Spinal cord (tissue), 4 donors: ENCODE results near the gene CCDC9. TPM values are rescaled to one million over a fixed set of nuclear protein-coding genes. Genes with fewer than 3 reads are reported as not detected.

Source experiments
- polyA plus RNA-seq, 2 donors: library from polyadenylated mRNA; unstranded; fragments of 120-200 nt; gene quantifications; one replicate each; pipeline ENCODE4 v1.2.1, GENCODE V29; 2013; ENCODE audit not compliant: insufficient read length in 2 of 2
- small RNA-seq: library from RNA; depleted of rRNA; stranded (forward); fragments of <200 nt; gene quantifications from one replicate; pipeline ENCODE3, GENCODE V24; 2014; ENCODE audit warnings: low replicate concordance
- total RNA-seq, 2 donors: library from RNA; depleted of rRNA in 1 of 2; stranded (reverse); fragments of 120-200 nt in 1 of 2; fragments of >200 nt in 1 of 2; gene quantifications; one replicate each; pipeline versions ENCODE4 v1.2.3 to v1.2.4, GENCODE V29; 2013 to 2014

CCDC9 gene
- total and polyA plus RNA-seq, 4 donors: 4.3 to 25.3 (median 15.1) TPM

Small RNA genes lying within 50 kb of the gene (small RNA-seq; reads per million reads assigned to genes)
- gene MIR3190: not detected

Other genes with a start within 250 kb of the CCDC9 start
- gene NPAS1, start 236.7 kb upstream of the CCDC9 start, total RNA-seq: 1 to 10 TPM in 1 of 2 donors, under 1 TPM in 1; 0.69 to 1.0 TPM
- 1 to 10 TPM; 3.6 to 5.2 TPM for gene NPAS1, start 236.7 kb upstream of the CCDC9 start, polyA plus RNA-seq
- gene TMEM160, start 207.9 kb upstream of the CCDC9 start, total RNA-seq: 10 to 100 TPM in 1 of 2 donors, 1 to 10 TPM in 1; 9.5 to 33.1 TPM
- 10 to 100 TPM; 40.6 to 55.3 TPM for gene TMEM160, start 207.9 kb upstream of the CCDC9 start, polyA plus RNA-seq
- 10 to 100 TPM in 1 of 2 donors, 1 to 10 TPM in 1; 9.5 to 15.8 TPM for gene ZC3H4, start 142.7 kb upstream of the CCDC9 start, total RNA-seq
- 10 to 100 TPM; 32.9 to 35.2 TPM for gene ZC3H4, start 142.7 kb upstream of the CCDC9 start, polyA plus RNA-seq
- 10 to 100 TPM; 89.8 to 92.7 TPM for gene SAE1, start 125.7 kb upstream of the CCDC9 start, total RNA-seq
- gene SAE1, start 125.7 kb upstream of the CCDC9 start, polyA plus RNA-seq: 100 to 1,000 TPM; 118 to 121 TPM
- gene BBC3, start 25.3 kb upstream of the CCDC9 start, total RNA-seq: 1 to 10 TPM; 2.8 to 5.3 TPM
- gene BBC3, start 25.3 kb upstream of the CCDC9 start, polyA plus RNA-seq: 10 to 100 TPM; 13.3 to 15.2 TPM
- gene INAFM1, start 18.4 kb downstream of the CCDC9 start, total RNA-seq: 1 to 10 TPM; 1.6 to 9.6 TPM
- 10 to 100 TPM; 23.0 to 29.2 TPM for gene INAFM1, start 18.4 kb downstream of the CCDC9 start, polyA plus RNA-seq
- gene C5AR1, start 53.3 kb downstream of the CCDC9 start, total RNA-seq: 1 to 10 TPM; 2.0 to 4.8 TPM
- gene C5AR1, start 53.3 kb downstream of the CCDC9 start, polyA plus RNA-seq: 1 to 10 TPM; 3.0 to 3.5 TPM
- gene C5AR2, start 75.7 kb downstream of the CCDC9 start, total RNA-seq: 1 to 10 TPM in 1 of 2 donors, under 1 TPM in 1; 0.99 to 1.8 TPM
- under 1 TPM; 0.49 to 0.51 TPM for gene C5AR2, start 75.7 kb downstream of the CCDC9 start, polyA plus RNA-seq
- 10 to 100 TPM in 1 of 2 donors, 1 to 10 TPM in 1; 7.1 to 11.1 TPM for gene DHX34, start 92.8 kb downstream of the CCDC9 start, total RNA-seq
- 10 to 100 TPM; 17.9 to 18.9 TPM for gene DHX34, start 92.8 kb downstream of the CCDC9 start, polyA plus RNA-seq
- gene MEIS3, start 163.0 kb downstream of the CCDC9 start, total RNA-seq: 10 to 100 TPM; 35.4 to 48.1 TPM
- 100 to 1,000 TPM; 115 to 117 TPM for gene MEIS3, start 163.0 kb downstream of the CCDC9 start, polyA plus RNA-seq
- gene SLC8A2, start 215.4 kb downstream of the CCDC9 start, total RNA-seq: 10 to 100 TPM in 1 of 2 donors, 1 to 10 TPM in 1; 3.2 to 22.9 TPM
- 10 to 100 TPM; 24.0 to 37.5 TPM for gene SLC8A2, start 215.4 kb downstream of the CCDC9 start, polyA plus RNA-seq
- 1 to 10 TPM; 7.1 to 9.8 TPM for gene KPTN, start 227.7 kb downstream of the CCDC9 start, total RNA-seq
- gene KPTN, start 227.7 kb downstream of the CCDC9 start, polyA plus RNA-seq: 10 to 100 TPM; 25.2 to 29.0 TPM